ENCODE data around the gene C5orf46.

The C5orf46 gene

GRCh38 chr5:147893820-147894219, 12.5 kb downstream of the C5orf46 start:
- H3K9me3 ChIP-seq (replicated peaks; ENCODE audit: insufficient read depth, low read length) = no peaks in the 10 kb centered on the region
- no peak for DNase-seq
- H3K9ac ChIP-seq (ENCODE audit: low read length) = no peak overlapping the region
- H3K9me2 ChIP-seq (replicated peaks; ENCODE audit: insufficient read depth, low read length) = no peaks in the 10 kb centered on the region
- H3K36me3 ChIP-seq (replicated peaks; ENCODE audit: insufficient read depth, low read length) = no peaks in the 10 kb centered on the region
- no peaks in the 10 kb centered on the region for H3K4me1 ChIP-seq (ENCODE audit: low read length)
- H3F3A ChIP-seq (ENCODE audit: insufficient read depth, low read length) = no peaks in the 10 kb centered on the region
- no peaks in the 10 kb centered on the region for H3K27me3 ChIP-seq (replicated peaks; ENCODE audit: insufficient read depth, low read length)
- no peak overlapping the region for H2AFZ ChIP-seq (ENCODE audit: low read length)
- no peak overlapping the region for H3K4me3 ChIP-seq (ENCODE audit: low read length)
- no peak overlapping the region for H3K4me2 ChIP-seq (ENCODE audit: low read depth, low read length)
- H4K20me1 ChIP-seq (ENCODE audit: insufficient read depth, low read length) = no peaks in the 10 kb centered on the region
- H3K79me2 ChIP-seq (ENCODE audit: low read length) = no peaks in the 10 kb centered on the region
- H3K27ac ChIP-seq (ENCODE audit: low read length) = no peak overlapping the region
- TF ChIP-seq EZH2 (optimal IDR thresholded peaks at IDR 0.05; ENCODE audit: low read depth, low read length) = no peak
- TF ChIP-seq CTCF (IDR thresholded peaks at IDR 0.05; ENCODE audit: low read length) = no peak
- TF ChIP-seq EZH2phosphoT487 (IDR thresholded peaks at IDR 0.05; ENCODE audit: low read length) = no peak

- Histone ChIP-seq H3K4me3 (ENCODE audit: low read length) (no peak overlapping the region), H3K79me2 (ENCODE audit: low read length) (no peaks in the 10 kb centered on the region), H3K27me3 (replicated peaks; ENCODE audit: insufficient read depth, low read length) (no peaks in the 10 kb centered on the region), H3K9me3 (replicated peaks; ENCODE audit: insufficient read depth, low read length) (no peaks in the 10 kb centered on the region), H3K36me3 (replicated peaks; ENCODE audit: insufficient read depth, low read length) (no peaks in the 10 kb centered on the region), H3K9me2 (replicated peaks; ENCODE audit: insufficient read depth, low read length) (no peaks in the 10 kb centered on the region), H4K20me1 (ENCODE audit: insufficient read depth, low read length) (no peaks in the 10 kb centered on the region), H3K4me1 (ENCODE audit: low read length) (no peaks in the 10 kb centered on the region), H3F3A (ENCODE audit: insufficient read depth, low read length) (no peaks in the 10 kb centered on the region), H3K9ac (ENCODE audit: low read length) (no peak overlapping the region), H3K27ac (ENCODE audit: low read length) (no peak overlapping the region), H3K4me2 (ENCODE audit: low read depth, low read length) (no peak overlapping the region), H2AFZ (ENCODE audit: low read length) (no peak overlapping the region)
- TF ChIP-seq EZH2 (optimal IDR thresholded peaks at IDR 0.05; ENCODE audit: low read depth, low read length) (no peak), CTCF (IDR thresholded peaks at IDR 0.05; ENCODE audit: low read length) (no peak), EZH2phosphoT487 (IDR thresholded peaks at IDR 0.05; ENCODE audit: low read length) (no peak)
- no peak for DNase-seq
Observed at GRCh38 chr5:147892696-147893296, 13.5 kb downstream of the C5orf46 start.

GRCh38 chr5:147887930-147888329, 18.4 kb downstream of the C5orf46 start:
- Histone ChIP-seq H3K4me2 (ENCODE audit: low read depth, low read length) (no peak overlapping the region), H3K27ac (ENCODE audit: low read length) (no peak overlapping the region), H4K20me1 (ENCODE audit: insufficient read depth, low read length) (no peaks in the 10 kb centered on the region), H3F3A (ENCODE audit: insufficient read depth, low read length) (no peaks in the 10 kb centered on the region), H3K9me2 (replicated peaks; ENCODE audit: insufficient read depth, low read length) (no peaks in the 10 kb centered on the region), H3K9me3 (replicated peaks; ENCODE audit: insufficient read depth, low read length) (no peaks in the 10 kb centered on the region), H3K79me2 (ENCODE audit: low read length) (no peaks in the 10 kb centered on the region), H2AFZ (ENCODE audit: low read length) (no peak overlapping the region), H3K9ac (ENCODE audit: low read length) (no peak overlapping the region), H3K4me3 (ENCODE audit: low read length) (no peak overlapping the region), H3K4me1 (ENCODE audit: low read length) (no peaks in the 10 kb centered on the region), H3K27me3 (replicated peaks; ENCODE audit: insufficient read depth, low read length) (no peaks in the 10 kb centered on the region), H3K36me3 (replicated peaks; ENCODE audit: insufficient read depth, low read length) (no peaks in the 10 kb centered on the region)
- TF ChIP-seq EZH2 (optimal IDR thresholded peaks at IDR 0.05; ENCODE audit: low read depth, low read length) (no peak), CTCF (IDR thresholded peaks at IDR 0.05; ENCODE audit: low read length) (no peak)
- no peak for DNase-seq

Measured in MM.1S (cell line).